ENCODE results near the gene RFX1. TPM values are rescaled to one million over a fixed set of nuclear protein-coding genes. Genes with fewer than 3 reads are reported as not detected.
A peak's percentile ranks its signal among the peaks of the same experiment; 100 is the strongest.
"Not testable (repeated sequence)": the region's sequence is repeated elsewhere in the genome, so short reads cannot be mapped to it uniquely, and the experiment has no call there.

RFX1 gene
- total and polyA plus RNA-seq, 8 donors: 5.5 to 55.6 (median 7.6) TPM

DNA sequence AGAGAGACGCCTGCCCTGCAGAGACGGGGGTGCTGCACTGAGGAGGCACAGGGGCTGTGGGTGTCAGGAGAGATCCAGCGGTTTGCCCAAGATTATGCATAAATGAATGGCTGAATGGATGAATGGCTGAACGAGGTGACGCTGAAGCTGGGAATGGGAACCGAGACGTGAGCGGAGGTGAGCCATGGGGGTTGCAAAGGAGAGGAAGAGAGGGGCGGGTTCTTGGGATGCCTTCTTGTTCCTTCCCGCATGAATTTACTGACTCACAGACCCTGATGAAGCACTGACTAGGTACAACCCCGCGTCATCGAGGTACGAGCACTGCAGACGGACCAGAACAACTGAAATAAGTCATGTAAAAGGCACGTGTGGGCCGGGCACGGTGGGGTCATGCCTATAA, 37.1 kb downstream of the RFX1 start:
- Histone ChIP-seq H3K36me3 (peaks cover 0 to 42% (median 21%) of the 10 kb centered on the region in 3 donors), H3K9me3 (no peaks in the 10 kb centered on the region), H3K4me3 (no peak overlapping the region), H3K27me3 (no peaks in the 10 kb centered on the region), H3K4me1 (no peaks in the 10 kb centered on the region), H3K27ac (no peak overlapping the region)
- DNase-seq (no peak), FAIRE-seq (no peak), ATAC-seq (no peak)
- 92 to 95% methylated on average over 18 of the region's 18 CpGs for WGBS, 2 donors
- TF ChIP-seq CTCF (IDR thresholded peaks at IDR 0.05): no peak
- intact Hi-C loops (cut with DNase I): no loop called here

DNA sequence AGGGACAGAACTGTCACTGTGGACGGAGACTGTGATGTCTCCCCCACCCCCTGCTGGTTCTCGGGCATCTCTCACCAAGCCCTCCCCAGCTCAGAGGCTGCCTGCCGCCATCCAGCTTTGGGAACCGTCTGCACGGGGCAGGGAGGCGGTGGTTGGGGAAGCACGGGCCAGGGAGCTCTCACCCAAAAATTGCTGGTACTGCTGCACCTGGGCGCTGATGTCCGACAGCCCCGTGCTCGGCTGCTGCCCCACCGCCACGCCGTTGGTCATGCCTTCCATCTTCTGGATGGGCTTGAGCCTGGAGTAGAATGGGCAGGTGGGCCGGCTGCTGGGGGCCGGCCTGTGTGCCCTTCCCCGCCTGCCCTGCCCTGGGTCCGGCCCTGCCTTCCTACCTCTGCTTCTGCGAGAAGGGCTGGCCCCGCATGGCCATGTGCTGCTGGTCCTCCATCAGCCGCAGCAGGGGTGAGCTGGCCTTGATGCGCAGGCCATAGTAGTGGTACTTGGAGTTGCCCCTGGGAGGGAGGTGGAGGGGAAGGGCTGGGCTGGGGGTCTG, 37.7 kb downstream of the RFX1 start:
- Histone ChIP-seq H3K36me3 (peaks cover 0 to 47% (median 24%) of the 10 kb centered on the region in 3 donors), H3K9me3 (no peaks in the 10 kb centered on the region)
- 91 to 93% methylated on average over 22 of the region's 22 CpGs for WGBS, 2 donors

GRCh38 chr19:13967206-13967605, 38.9 kb downstream of the RFX1 start:
- peaks cover 0 to 57% (median 24%) of the 10 kb centered on the region in 3 donors for H3K36me3 ChIP-seq
- H3K4me1 ChIP-seq; H3K27me3 ChIP-seq; intact Hi-C loops (cut with DNase I); ATAC-seq; H3K4me3 ChIP-seq; H3K27ac ChIP-seq; DNase-seq; FAIRE-seq; H3K9me3 ChIP-seq: not testable (repeated sequence)
- 91 to 96% methylated on average over 8 of the region's 8 CpGs for WGBS, 2 donors

More for the DNA sequence above, 37.7 kb downstream of the RFX1 start:
- no peak for FAIRE-seq
- no peak for TF ChIP-seq CTCF (IDR thresholded peaks at IDR 0.05)
- H3K27me3 ChIP-seq: no peaks in the 10 kb centered on the region
- H3K4me1 ChIP-seq: no peaks in the 10 kb centered on the region
- no peak for DNase-seq
- H3K4me3 ChIP-seq: no peak overlapping the region
- H3K27ac ChIP-seq: no peak overlapping the region
- intact Hi-C loops (cut with DNase I): no loop called here
- no peak for ATAC-seq

- Histone ChIP-seq H3K4me3 (no peak overlapping the region), H3K36me3 (peaks cover 0 to 57% (median 24%) of the 10 kb centered on the region in 3 donors), H3K27me3 (no peaks in the 10 kb centered on the region), H3K4me1 (no peaks in the 10 kb centered on the region), H3K9me3 (no peaks in the 10 kb centered on the region), H3K27ac (no peak overlapping the region)
- intact Hi-C loops (cut with DNase I): no loop called here
- FAIRE-seq (no peak), ATAC-seq (no peak), DNase-seq (peak in 1 of 6 donors; percentile 66)
- no peak for TF ChIP-seq CTCF (IDR thresholded peaks at IDR 0.05)
- 93 to 98% methylated on average over 14 of the region's 14 CpGs for WGBS, 2 donors
These were observed 39.4 kb downstream of the RFX1 start for GRCh38 chr19:13966684-13967128.

DNA sequence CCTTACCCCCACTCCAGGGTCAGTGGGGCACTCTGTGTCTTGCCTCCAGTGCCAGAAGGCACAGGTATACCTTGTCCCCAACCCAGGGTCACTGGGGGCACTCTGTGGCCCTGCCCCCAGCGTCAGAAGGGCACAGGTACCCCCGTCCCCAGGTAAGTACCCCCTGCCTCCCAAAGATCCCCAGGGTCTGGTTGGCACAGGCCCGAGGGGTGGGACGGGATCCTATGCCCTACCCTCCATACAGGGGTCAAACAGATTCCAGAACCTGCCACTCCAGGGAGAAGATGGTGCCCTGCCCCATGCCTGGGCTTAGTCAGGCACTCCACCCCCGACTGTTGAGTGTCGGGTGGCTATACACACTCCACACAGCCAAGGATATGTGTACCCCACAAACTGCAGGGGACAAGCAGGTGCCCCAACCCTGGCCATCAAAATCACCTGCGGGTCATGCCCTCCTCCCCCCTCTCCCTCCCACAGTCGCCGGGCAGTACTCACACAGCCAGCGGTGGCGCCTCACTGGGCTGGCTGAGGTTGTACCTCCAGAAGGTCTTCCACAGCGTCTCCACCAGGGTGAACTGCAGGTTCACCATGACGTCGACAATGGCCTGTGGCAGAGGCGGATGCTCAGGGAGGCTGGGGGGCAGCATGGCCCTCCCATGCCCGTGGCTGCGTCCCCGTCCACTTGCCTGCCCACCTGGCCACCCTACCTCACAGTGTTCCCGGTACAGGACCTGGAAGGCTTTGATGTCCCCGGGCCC, 40.0 kb downstream of the RFX1 start:
- WGBS, 2 donors: 90% methylated on average over 19 to 20 of the region's 20 CpGs
- TF ChIP-seq CTCF (IDR thresholded peaks at IDR 0.05): no peak
- FAIRE-seq: no peak
- H3K4me1 ChIP-seq: no peaks in the 10 kb centered on the region
- H3K27me3 ChIP-seq: no peaks in the 10 kb centered on the region
- intact Hi-C loops (cut with DNase I): no loop called here
- H3K36me3 ChIP-seq: peaks cover 0 to 56% (median 24%) of the 10 kb centered on the region in 3 donors
- no peak overlapping the region for H3K4me3 ChIP-seq
- peak in 1 of 6 donors; percentile 63 for DNase-seq
- no peak for ATAC-seq
- no peak overlapping the region for H3K27ac ChIP-seq
- H3K9me3 ChIP-seq: no peaks in the 10 kb centered on the region
